Measurements from ENCODE around the gene AGBL4.
"Not testable (repeated sequence)": the region's sequence is repeated elsewhere in the genome, so short reads cannot be mapped to it uniquely, and the experiment has no call there.

AGBL4 gene

DNA sequence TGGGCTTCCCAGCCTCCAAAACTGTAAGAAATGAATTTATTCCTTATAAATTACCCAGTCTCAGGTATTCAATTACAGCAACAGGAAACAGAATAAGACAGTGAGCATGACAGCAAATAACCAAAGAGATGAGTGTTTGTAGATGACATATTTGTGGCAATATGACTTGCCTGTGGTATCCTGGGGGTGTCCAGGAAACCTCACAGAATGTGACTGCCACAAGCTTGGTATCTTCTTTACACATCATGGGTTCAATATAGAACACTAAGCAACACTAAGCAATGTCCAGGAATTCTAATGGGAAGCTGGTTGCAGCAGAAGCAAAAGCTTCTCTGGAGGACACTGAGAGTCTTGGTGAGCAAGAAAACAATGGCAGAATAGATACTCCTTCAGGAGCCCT is 1010.7 kb downstream of the AGBL4 start (continued):
- TF ChIP-seq, protein P1, sequence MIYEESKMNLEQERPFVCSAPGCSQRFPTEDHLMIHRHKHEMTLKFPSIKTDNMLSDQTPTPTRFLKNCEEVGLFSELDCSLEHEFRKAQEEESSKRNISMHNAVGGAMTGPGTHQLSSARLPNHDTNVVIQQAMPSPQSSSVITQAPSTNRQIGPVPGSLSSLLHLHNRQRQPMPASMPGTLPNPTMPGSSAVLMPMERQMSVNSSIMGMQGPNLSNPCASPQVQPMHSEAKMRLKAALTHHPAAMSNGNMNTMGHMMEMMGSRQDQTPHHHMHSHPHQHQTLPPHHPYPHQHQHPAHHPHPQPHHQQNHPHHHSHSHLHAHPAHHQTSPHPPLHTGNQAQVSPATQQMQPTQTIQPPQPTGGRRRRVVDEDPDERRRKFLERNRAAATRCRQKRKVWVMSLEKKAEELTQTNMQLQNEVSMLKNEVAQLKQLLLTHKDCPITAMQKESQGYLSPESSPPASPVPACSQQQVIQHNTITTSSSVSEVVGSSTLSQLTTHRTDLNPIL (CRISPR knock-in tag; IDR thresholded peaks at IDR 0.05; ENCODE audit: low read depth): no peak
- TF ChIP-seq RARB (CRISPR knock-in tag; IDR thresholded peaks at IDR 0.05): no peak
- no peak for TF ChIP-seq ESRRG (CRISPR knock-in tag; IDR thresholded peaks at IDR 0.05)
- TF ChIP-seq, protein P2, sequence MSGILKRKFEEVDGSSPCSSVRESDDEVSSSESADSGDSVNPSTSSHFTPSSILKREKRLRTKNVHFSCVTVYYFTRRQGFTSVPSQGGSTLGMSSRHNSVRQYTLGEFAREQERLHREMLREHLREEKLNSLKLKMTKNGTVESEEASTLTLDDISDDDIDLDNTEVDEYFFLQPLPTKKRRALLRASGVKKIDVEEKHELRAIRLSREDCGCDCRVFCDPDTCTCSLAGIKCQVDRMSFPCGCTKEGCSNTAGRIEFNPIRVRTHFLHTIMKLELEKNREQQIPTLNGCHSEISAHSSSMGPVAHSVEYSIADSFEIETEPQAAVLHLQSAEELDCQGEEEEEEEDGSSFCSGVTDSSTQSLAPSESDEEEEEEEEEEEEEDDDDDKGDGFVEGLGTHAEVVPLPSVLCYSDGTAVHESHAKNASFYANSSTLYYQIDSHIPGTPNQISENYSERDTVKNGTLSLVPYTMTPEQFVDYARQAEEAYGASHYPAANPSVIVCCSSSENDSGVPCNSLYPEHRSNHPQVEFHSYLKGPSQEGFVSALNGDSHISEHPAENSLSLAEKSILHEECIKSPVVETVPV (CRISPR knock-in tag; IDR thresholded peaks at IDR 0.05): no peak
- TF ChIP-seq ZNF70 (CRISPR knock-in tag; IDR thresholded peaks at IDR 0.05): no peak
- TF ChIP-seq BACH2 (CRISPR knock-in tag; IDR thresholded peaks at IDR 0.05; ENCODE audit: borderline replicate concordance): no peak

- not testable (repeated sequence) for ATAC-seq
These were observed 1020.8 kb downstream of the AGBL4 start for GRCh38 chr1:49002981-49003380.

DNA sequence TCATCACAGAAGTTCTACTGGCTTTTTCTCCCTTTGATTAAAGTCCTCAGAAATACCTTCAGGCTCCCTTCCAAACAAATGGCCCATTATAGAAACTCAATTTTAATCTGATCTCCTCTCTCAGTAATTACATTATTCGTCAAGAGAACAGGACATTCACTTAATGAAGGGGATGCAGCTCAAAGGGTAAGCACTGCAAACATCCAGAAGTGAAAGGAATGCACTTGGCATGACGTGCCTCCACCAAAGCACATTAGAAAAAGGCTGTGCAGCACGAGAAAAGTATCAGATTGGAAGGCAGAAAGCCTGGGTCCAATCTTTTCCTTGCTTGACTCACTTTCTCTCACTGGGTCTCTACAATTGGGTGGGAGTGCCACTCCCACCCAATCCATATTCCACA is 1024.4 kb downstream of the AGBL4 start:
- TF ChIP-seq, protein P2 (CRISPR knock-in tag; IDR thresholded peaks at IDR 0.05): no peak
- peak; percentile 32; the same call in 1 of the 2 replicates for TF ChIP-seq ISL1 (CRISPR knock-in tag; IDR thresholded peaks at IDR 0.05)
- peak; percentile 92 for ATAC-seq

DNA sequence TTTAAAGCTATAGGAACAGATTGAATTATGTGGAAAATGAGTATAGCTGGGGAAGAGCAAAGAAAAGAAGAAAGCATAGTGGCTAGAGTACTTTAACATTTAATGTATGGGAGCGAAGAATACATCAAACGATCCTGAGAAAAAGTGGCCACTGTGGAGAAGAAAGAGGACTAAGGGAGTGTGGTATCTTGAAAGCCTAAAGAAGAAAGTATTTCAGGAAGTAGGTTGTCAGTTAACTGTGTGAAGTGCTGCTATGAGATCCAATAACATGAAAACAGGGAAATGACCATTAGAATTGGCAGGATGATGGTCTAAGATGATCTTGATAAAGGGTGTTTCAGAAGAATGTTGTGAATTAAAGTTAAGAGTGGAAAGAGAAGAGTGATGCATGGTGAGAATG is 1027.4 kb downstream of the AGBL4 start:
- no peak for ATAC-seq

DNA sequence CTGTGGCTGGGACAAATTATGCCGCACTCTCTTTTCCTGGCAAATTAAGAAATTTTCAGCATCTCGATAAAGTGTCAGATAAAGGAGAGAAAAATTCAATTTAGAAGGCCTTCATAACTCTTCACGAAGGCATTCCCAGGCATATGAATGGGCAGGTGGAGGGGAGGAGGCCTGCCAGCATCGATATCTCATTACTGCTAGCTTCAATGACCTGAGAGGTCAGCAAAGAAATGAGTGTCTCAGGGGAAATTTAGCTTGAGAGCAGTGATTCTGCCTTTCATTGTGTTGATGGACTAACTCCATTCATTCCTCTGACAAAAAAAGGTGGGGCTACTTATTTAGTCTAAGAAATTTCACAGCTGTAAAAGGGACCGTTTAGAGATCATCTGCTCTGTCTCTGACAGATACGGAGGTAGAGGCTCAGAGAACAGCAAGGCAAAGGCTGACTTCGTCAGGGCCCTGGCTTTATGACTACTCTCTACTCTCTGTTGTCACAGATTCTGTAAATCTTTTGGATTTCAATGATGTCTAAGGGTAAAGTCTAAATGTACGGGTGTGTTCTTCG is 1035.0 kb downstream of the AGBL4 start:
- TF ChIP-seq ZNF8 (CRISPR knock-in tag; IDR thresholded peaks at IDR 0.05) (no peak), RARB (CRISPR knock-in tag; IDR thresholded peaks at IDR 0.05) (no peak), ESRRG (CRISPR knock-in tag; IDR thresholded peaks at IDR 0.05) (no peak), ZC3H10 (CRISPR knock-in tag; IDR thresholded peaks at IDR 0.05) (no peak), TOX (CRISPR knock-in tag; IDR thresholded peaks at IDR 0.05; ENCODE audit: borderline replicate concordance) (no peak), ZFP3 (CRISPR knock-in tag; IDR thresholded peaks at IDR 0.05) (no peak), TCF4 (CRISPR knock-in tag; IDR thresholded peaks at IDR 0.05; ENCODE audit: borderline replicate concordance) (no peak), SNAI2 (CRISPR knock-in tag; IDR thresholded peaks at IDR 0.05) (no peak), ZFP30 (CRISPR knock-in tag; IDR thresholded peaks at IDR 0.05) (no peak)
- TF ChIP-seq, protein P2 (CRISPR knock-in tag; IDR thresholded peaks at IDR 0.05): no peak
- ATAC-seq: no peak

More for the DNA sequence above, 1027.4 kb downstream of the AGBL4 start:
- no peak for TF ChIP-seq ZNF70 (CRISPR knock-in tag; IDR thresholded peaks at IDR 0.05)
- TF ChIP-seq ZNF8 (CRISPR knock-in tag; IDR thresholded peaks at IDR 0.05): no peak
- TF ChIP-seq OSR1 (CRISPR knock-in tag; IDR thresholded peaks at IDR 0.05): no peak
- no peak for TF ChIP-seq CSDC2 (CRISPR knock-in tag; IDR thresholded peaks at IDR 0.05)
- no peak for TF ChIP-seq ZFP30 (CRISPR knock-in tag; IDR thresholded peaks at IDR 0.05)
- TF ChIP-seq TOX (CRISPR knock-in tag; IDR thresholded peaks at IDR 0.05; ENCODE audit: borderline replicate concordance): no peak
- TF ChIP-seq ZFP3 (CRISPR knock-in tag; IDR thresholded peaks at IDR 0.05): no peak
- no peak for TF ChIP-seq POU6F1 (CRISPR knock-in tag; IDR thresholded peaks at IDR 0.05; ENCODE audit: borderline replicate concordance, low read depth)
- no peak for TF ChIP-seq GLIS3 (CRISPR knock-in tag; IDR thresholded peaks at IDR 0.05)
- TF ChIP-seq TCF4 (CRISPR knock-in tag; IDR thresholded peaks at IDR 0.05; ENCODE audit: borderline replicate concordance): no peak
- TF ChIP-seq, protein P2 (CRISPR knock-in tag; IDR thresholded peaks at IDR 0.05): no peak
